ENCODE data around the gene GON4L. TPM values are rescaled to one million over a fixed set of nuclear protein-coding genes. Genes with fewer than 3 reads are reported as not detected.

The GON4L gene
- total RNA-seq (10 to 100 TPM; 21.0 to 29.9 (median 24.1) TPM), polyA plus RNA-seq (10 to 100 TPM; 10.6 to 16.6 (median 12.0) TPM)
- long read RNA-seq, donor 1, partial matches to known transcripts = 8 of 9 reads
- long read RNA-seq, donor 1, other reads (novel, unspliced or antisense) = 1 of 9 reads
- long read RNA-seq, donor 2, partial matches to known transcripts = 6 of 12 reads
- long read RNA-seq, donor 2, other reads (novel, unspliced or antisense) = 6 of 12 reads

- ATAC-seq (peak; percentile 85 to 88 (median 86)), DNase-seq (peak; percentile 89 to 95)
- Histone ChIP-seq H3K27me3 (ENCODE audit: insufficient read depth in 3 of 3, low read length in 2 of 3) (no peaks in the 10 kb centered on the region), H3K4me3 (peak within 1 kb of the TSS; percentile 87), H3K4me1 (peaks cover 15% of the 10 kb centered on the region), H3K9me3 (no peaks in the 10 kb centered on the region), H3K27ac (peak within 1 kb of the TSS; percentile 93), H3K36me3 (ENCODE audit: insufficient read depth in 1 of 2, low read depth in 1 of 2) (peaks cover 4 to 33% of the 10 kb centered on the region in 2 donors)
- 10 to 14% (median 11%) methylated on average over 44 to 46 of the region's 46 CpGs for WGBS, 3 donors
- no peak for TF ChIP-seq CTCF (IDR thresholded peaks at IDR 0.05)
- intact Hi-C loops (cut with DNase I) = loop anchor here in 1 of 2 donors (5.0 kb wide), 1 partner anchor 55 kb away; the partner anchor contains the start of gene RIT1
Measured at GRCh38 chr1:155856975-155857930, at the start of gene GON4L. TSS of gene GON4L (minus strand) at chr1:155857214. CDS start at chr1:155853780, 3,434 bp downstream.

- Histone ChIP-seq H3K36me3 (ENCODE audit: insufficient read depth in 1 of 2, low read depth in 1 of 2) (peaks cover 6 to 100% of the 10 kb centered on the region in 2 donors), H3K27ac (no peak overlapping the region), H3K4me3 (no peak overlapping the region), H3K9me3 (no peaks in the 10 kb centered on the region), H3K27me3 (ENCODE audit: insufficient read depth in 3 of 3, low read length in 2 of 3) (no peaks in the 10 kb centered on the region), H3K4me1 (no peaks in the 10 kb centered on the region)
- 94 to 95% (median 94%) methylated on average over 12 of the region's 12 CpGs for WGBS, 3 donors
- DNase-seq = no peak
- TF ChIP-seq CTCF (IDR thresholded peaks at IDR 0.05) = no peak
- intact Hi-C loops (cut with DNase I) = no loop called here
- no peak for ATAC-seq
Measured at GRCh38 chr1:155904261-155904660, 47.2 kb upstream of the GON4L start.

GRCh38 chr1:155900161-155900560 lies 43.1 kb upstream of the GON4L start:
- H3K27me3 ChIP-seq (ENCODE audit: insufficient read depth in 3 of 3, low read length in 2 of 3) = no peaks in the 10 kb centered on the region

GRCh38 chr1:155899683-155900082 lies 42.7 kb upstream of the GON4L start:
- Histone ChIP-seq H3K36me3 (ENCODE audit: insufficient read depth in 1 of 2, low read depth in 1 of 2) (peaks cover 4 to 91% of the 10 kb centered on the region in 2 donors), H3K4me3 (no peak overlapping the region), H3K27me3 (ENCODE audit: insufficient read depth in 3 of 3, low read length in 2 of 3) (no peaks in the 10 kb centered on the region), H3K4me1 (no peaks in the 10 kb centered on the region), H3K27ac (no peak overlapping the region), H3K9me3 (no peaks in the 10 kb centered on the region)
- 89 to 91% (median 90%) methylated on average over 2 of the region's 2 CpGs for WGBS, 3 donors
- intact Hi-C loops (cut with DNase I) = loop anchor here in 1 of 2 donors (10.0 kb wide), 1 partner anchor 545 kb away; no protein-coding TSS in a partner anchor
- no peak for DNase-seq
- TF ChIP-seq CTCF (IDR thresholded peaks at IDR 0.05) = no peak
- ATAC-seq = no peak

More at GRCh38 chr1:155900161-155900560, 43.1 kb upstream of the GON4L start:
- no peaks in the 10 kb centered on the region for H3K9me3 ChIP-seq
- no peak overlapping the region for H3K4me3 ChIP-seq
- H3K4me1 ChIP-seq = no peaks in the 10 kb centered on the region
- WGBS, 3 donors = 81 to 92% (median 84%) methylated on average over 4 of the region's 4 CpGs
- intact Hi-C loops (cut with DNase I) = no loop called here
- no peak for DNase-seq
- no peak for TF ChIP-seq CTCF (IDR thresholded peaks at IDR 0.05)
- H3K27ac ChIP-seq = no peak overlapping the region
- ATAC-seq = no peak
- peaks cover 6 to 96% of the 10 kb centered on the region in 2 donors for H3K36me3 ChIP-seq (ENCODE audit: insufficient read depth in 1 of 2, low read depth in 1 of 2)
